SU-DHL-6 (cell line): ENCODE results near the gene FGD4.

Experiments used
- H2AFZ ChIP-seq: fragments of 200-600 bp; sonication (generic); 2 replicates; pipeline ENCODE4 v1.6.1; 2014; ENCODE audit warnings: low read depth, mild to moderate bottlenecking, moderate library complexity, mixed read lengths, antibody characterized with exemption, low read length; ENCODE audit not compliant: severe bottlenecking
- H3F3A ChIP-seq: fragments of 200-600 bp; shearing (Covaris generic); 2 replicates; pipeline ENCODE4 v1.6.0; 2016; ENCODE audit warnings: antibody characterized with exemption, mild to moderate bottlenecking; ENCODE audit not compliant: insufficient read depth
- H3K27ac ChIP-seq: fragments of 200-600 bp; sonication (generic); 2 replicates; pipeline ENCODE4 v1.5.1; 2016; ENCODE audit warnings: low read depth, mild to moderate bottlenecking, low read length, moderate library complexity, mixed read lengths
- H3K27me3 ChIP-seq: fragments of 200-600 bp; sonication (generic), shearing (Covaris generic); 2 replicates; pipeline ENCODE4 v1.6.0; 2014; ENCODE audit warnings: mild to moderate bottlenecking, low read length
- H3K36me3 ChIP-seq: fragments of 200-600 bp; sonication (generic); 2 replicates; pipeline ENCODE4 v1.6.1; 2014; ENCODE audit warnings: mild to moderate bottlenecking, low read length, mixed read lengths
- H3K4me2 ChIP-seq: fragments of 300-600, 200-600 bp; shearing (Covaris generic), sonication (generic); 2 replicates; pipeline ENCODE4 v1.6.0; 2014; ENCODE audit warnings: low read length, low read depth, mild to moderate bottlenecking; ENCODE audit not compliant: poor library complexity, severe bottlenecking
- H3K4me3 ChIP-seq: fragments of 200-600 bp; sonication (generic); 2 replicates; pipeline ENCODE4 v1.5.1; 2014; ENCODE audit warnings: antibody characterized with exemption, low read length, mild to moderate bottlenecking, mixed read lengths; ENCODE audit not compliant: insufficient read depth, poor library complexity, severe bottlenecking
- H3K79me2 ChIP-seq: fragments of 200-600 bp; sonication (generic); 2 replicates; pipeline ENCODE4 v1.6.1; 2014; ENCODE audit warnings: mild to moderate bottlenecking, low read length, moderate library complexity; ENCODE audit not compliant: insufficient read depth
- H3K9ac ChIP-seq: fragments of 200-600 bp; sonication (generic); 2 replicates; pipeline ENCODE4 v1.7.0; 2014; ENCODE audit warnings: mild to moderate bottlenecking, low read length
- H3K9me2 ChIP-seq: fragments of 200-600 bp; sonication (generic); replicated peaks from 2 replicates; pipeline ENCODE4 v1.6.1; 2014; ENCODE audit warnings: low read length; ENCODE audit not compliant: insufficient read depth
- H3K9me3 ChIP-seq: fragments of 200-600 bp; sonication (generic); 2 replicates; pipeline ENCODE4 v1.6.1; 2014; ENCODE audit warnings: low read length, mixed read lengths; ENCODE audit not compliant: insufficient read depth
- H4K20me1 ChIP-seq: fragments of 200-600 bp; sonication (generic); 2 replicates; pipeline ENCODE4 v1.6.1; 2014; ENCODE audit warnings: low read depth, mild to moderate bottlenecking, antibody characterized with exemption, low read length, moderate library complexity, mixed read lengths
- EZH2phosphoT487 ChIP-seq: fragments of 200-600 bp; sonication (generic), shearing (Covaris generic); conservative IDR thresholded peaks from 2 replicates; pipeline ENCODE4 v1.6.1; 2018; ENCODE audit warnings: mild to moderate bottlenecking, antibody characterized with exemption, low read length, moderate library complexity, mixed read lengths
- TF ChIP-seq, protein P1 (sequence below): fragments of 200-600 bp; sonication (generic); IDR thresholded peaks from one replicate; pipeline ENCODE4 v1.5.1; 2017; ENCODE audit warnings: antibody characterized with exemption, mild to moderate bottlenecking, low read length, moderate library complexity; ENCODE audit not compliant: insufficient read depth, poor library complexity, severe bottlenecking

The FGD4 gene

GRCh38 chr12:32423559-32423958 lies 24.2 kb downstream of the FGD4 start:
- Histone ChIP-seq H3K36me3 (no peaks in the 10 kb centered on the region), H3K4me2 (no peak overlapping the region), H3K27ac (no peak overlapping the region), H2AFZ (no peak overlapping the region), H3K27me3 (no peaks in the 10 kb centered on the region), H3K9me2 (no peaks in the 10 kb centered on the region), H3K79me2 (no peaks in the 10 kb centered on the region), H3K9ac (no peak overlapping the region), H4K20me1 (no peaks in the 10 kb centered on the region), H3F3A (no peaks in the 10 kb centered on the region), H3K4me3 (no peak overlapping the region), H3K9me3 (no peaks in the 10 kb centered on the region)
- no peak for TF ChIP-seq EZH2phosphoT487
- TF ChIP-seq, protein P1, sequence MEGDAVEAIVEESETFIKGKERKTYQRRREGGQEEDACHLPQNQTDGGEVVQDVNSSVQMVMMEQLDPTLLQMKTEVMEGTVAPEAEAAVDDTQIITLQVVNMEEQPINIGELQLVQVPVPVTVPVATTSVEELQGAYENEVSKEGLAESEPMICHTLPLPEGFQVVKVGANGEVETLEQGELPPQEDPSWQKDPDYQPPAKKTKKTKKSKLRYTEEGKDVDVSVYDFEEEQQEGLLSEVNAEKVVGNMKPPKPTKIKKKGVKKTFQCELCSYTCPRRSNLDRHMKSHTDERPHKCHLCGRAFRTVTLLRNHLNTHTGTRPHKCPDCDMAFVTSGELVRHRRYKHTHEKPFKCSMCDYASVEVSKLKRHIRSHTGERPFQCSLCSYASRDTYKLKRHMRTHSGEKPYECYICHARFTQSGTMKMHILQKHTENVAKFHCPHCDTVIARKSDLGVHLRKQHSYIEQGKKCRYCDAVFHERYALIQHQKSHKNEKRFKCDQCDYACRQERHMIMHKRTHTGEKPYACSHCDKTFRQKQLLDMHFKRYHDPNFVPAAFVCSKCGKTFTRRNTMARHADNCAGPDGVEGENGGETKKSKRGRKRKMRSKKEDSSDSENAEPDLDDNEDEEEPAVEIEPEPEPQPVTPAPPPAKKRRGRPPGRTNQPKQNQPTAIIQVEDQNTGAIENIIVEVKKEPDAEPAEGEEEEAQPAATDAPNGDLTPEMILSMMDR = no peak

GRCh38 chr12:32431025-32431424 lies 31.7 kb downstream of the FGD4 start:
- H2AFZ ChIP-seq = no peak overlapping the region
- H3K9ac ChIP-seq = no peak overlapping the region
- no peaks in the 10 kb centered on the region for H3F3A ChIP-seq
- TF ChIP-seq, protein P1 = no peak
- TF ChIP-seq EZH2phosphoT487 = no peak
- H3K27ac ChIP-seq = no peak overlapping the region
- no peaks in the 10 kb centered on the region for H3K9me3 ChIP-seq
- no peaks in the 10 kb centered on the region for H4K20me1 ChIP-seq
- H3K79me2 ChIP-seq = no peaks in the 10 kb centered on the region
- no peaks in the 10 kb centered on the region for H3K27me3 ChIP-seq
- no peaks in the 10 kb centered on the region for H3K36me3 ChIP-seq
- no peak overlapping the region for H3K4me2 ChIP-seq
- H3K9me2 ChIP-seq = no peaks in the 10 kb centered on the region
- no peak overlapping the region for H3K4me3 ChIP-seq

GRCh38 chr12:32435921-32436705 lies 36.8 kb downstream of the FGD4 start:
- no peaks in the 10 kb centered on the region for H4K20me1 ChIP-seq
- no peaks in the 10 kb centered on the region for H3F3A ChIP-seq
- no peak overlapping the region for H3K4me3 ChIP-seq
- H3K36me3 ChIP-seq = no peaks in the 10 kb centered on the region
- no peak overlapping the region for H3K27ac ChIP-seq
- no peaks in the 10 kb centered on the region for H3K9me2 ChIP-seq
- TF ChIP-seq EZH2phosphoT487 = no peak
- TF ChIP-seq, protein P1 = no peak
- H3K4me2 ChIP-seq = no peak overlapping the region
- no peaks in the 10 kb centered on the region for H3K27me3 ChIP-seq
- no peak overlapping the region for H2AFZ ChIP-seq
- no peaks in the 10 kb centered on the region for H3K9me3 ChIP-seq
- no peak overlapping the region for H3K9ac ChIP-seq
- no peaks in the 10 kb centered on the region for H3K79me2 ChIP-seq
